GM19328 (cell line): Measurements from ENCODE around the gene MRGPRD.
"Not testable (repeated sequence)": the region's sequence is repeated elsewhere in the genome, so short reads cannot be mapped to it uniquely, and the experiment has no call there.

ENCODE experiments used
- ATAC-seq: cut with Tn5 transposase; IDR thresholded peaks from one replicate; pipeline ENCODE4 v1.9.1; 2021; ENCODE audit warnings: mild to moderate bottlenecking, moderate library complexity; ENCODE audit not compliant: unreplicated experiment

MRGPRD gene

DNA sequence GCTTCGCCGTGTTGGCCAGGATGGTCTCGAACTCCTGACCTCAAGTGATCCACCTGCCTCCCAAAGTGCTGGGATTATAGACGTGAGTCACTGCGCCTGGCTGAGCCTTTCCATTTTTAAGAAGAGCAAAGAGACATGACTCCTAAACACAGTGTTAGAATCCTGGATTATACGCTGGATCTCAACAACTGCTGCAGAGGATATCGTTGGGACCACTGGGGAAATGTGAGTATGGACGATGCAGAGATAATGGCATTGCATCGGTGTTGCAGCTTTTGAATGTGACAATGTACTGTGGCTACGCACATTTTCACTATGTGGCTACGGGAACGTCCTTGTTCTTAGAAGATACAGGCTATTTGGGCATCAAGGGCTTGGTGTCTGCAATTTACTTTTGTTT, 26.0 kb upstream of the MRGPRD start:
- no peak for ATAC-seq

DNA sequence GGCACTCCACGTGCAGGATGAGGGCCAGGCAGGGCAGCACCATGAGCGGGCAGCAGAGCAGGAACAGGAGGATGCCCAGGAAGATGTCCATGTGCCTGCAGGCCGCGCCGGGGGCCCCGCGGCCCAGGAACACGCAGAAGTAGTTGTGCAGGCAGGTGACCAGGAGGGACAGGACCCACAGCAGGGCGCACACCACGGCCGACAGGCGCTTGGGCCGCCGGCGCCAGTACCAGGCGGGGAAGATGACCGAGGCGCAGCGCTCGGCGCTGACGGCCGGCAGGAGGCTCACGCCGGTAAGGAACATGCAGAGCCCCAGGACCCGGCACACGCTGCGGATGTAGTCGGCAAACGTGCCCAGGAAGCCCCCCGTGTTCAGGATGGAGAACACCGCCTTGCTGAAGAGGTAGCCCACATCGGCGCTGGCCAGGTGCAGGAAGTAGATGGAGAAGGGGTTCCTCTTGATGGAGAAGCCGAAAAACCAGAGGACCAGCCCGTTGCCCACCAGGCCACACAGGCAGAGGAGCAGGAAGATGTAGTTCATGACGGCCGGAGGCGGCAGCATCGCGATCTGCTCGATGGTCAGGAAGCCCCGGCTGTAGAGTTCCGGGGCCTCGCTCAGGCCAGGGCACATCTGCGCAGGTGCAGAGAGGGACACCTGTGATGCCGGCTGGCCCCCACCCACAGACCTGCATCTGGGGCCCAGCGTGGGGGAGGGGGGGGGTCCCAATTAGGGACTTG, 25.0 kb upstream of the MRGPRD start:
- no peak for ATAC-seq

DNA sequence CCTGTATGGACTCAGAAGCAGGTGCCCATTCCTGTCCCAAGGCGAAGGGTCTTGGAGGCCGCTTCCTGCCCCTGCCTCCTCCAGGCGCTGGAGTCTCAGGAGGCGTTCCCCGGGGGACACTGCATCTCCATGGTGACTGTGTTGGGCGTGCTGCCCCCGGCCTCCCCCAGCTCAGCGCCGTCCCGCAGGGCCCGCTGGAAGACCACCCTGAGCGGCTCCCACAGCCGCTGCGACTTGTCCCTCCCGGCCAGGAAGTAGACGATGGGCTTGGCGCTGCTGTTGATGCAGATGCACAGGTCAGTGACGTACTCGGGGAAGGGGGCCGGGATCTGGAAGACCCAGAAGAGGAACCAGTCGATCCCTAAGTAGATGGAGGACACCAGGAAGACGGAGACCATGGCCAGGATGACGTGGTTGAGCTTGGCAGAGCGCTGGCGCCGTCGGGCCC, 24.4 kb upstream of the MRGPRD start:
- ATAC-seq = no peak

DNA sequence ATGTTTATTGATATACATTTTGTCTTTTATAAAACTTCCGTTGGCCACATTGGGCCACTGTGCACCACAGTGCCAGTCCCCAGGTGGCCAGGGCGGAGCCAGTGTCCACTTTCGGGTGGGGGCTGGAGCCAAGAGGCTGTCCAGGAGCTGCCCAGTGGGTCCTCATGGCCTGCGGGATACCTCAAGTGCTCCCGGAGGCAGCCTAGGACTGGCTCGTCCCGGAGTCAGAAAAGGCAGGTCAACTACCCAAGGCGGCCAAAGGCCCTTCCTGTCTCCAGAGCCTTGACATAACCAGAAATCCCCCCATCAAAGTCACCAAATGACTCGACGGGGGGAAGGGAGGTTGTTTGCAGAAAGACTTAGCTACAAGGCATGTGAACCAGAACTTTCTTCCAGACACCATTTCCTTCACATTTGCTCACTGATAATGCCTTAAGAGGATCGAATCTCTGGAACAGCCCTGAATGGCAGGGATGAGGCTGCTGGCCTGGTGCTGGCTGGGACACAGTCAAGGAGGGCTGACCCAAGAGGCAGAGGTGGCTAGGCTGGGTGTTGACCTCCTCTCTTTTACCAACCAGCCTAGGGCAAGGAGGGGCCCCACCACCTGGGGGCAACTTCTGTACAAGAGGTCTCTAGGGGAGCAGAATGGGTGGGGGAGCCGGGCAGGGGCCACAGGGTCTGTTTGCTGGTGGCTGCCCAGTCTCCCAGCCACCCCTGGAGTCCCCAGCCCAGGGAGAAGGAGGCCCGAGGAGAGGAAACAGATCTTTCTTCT, 23.8 kb upstream of the MRGPRD start:
- no peak for ATAC-seq

DNA sequence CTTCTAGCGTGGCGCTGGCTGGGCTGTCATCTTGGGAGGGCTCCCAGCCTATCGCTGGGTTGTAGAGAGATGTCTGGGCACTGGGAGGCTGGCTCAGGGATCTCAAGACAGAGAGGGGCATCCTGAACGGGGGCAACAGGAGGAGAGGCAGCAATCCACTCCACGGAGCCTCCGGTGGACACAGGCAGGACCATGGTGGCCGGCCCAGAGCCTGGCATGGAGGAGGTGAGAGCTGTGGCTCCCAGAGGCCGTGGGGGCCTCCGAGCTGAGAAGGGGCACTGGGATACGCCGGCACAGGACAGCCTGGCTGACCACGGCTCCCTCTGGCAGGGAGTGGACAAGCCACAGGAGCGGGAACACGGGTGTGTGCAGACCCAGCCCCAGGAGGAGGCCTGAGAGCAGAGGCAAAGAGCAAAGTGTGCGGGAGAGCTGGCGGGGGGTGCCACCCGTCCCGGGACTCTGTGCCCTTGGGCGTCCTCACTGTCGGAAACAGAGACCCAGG, 23.1 kb upstream of the MRGPRD start:
- no peak for ATAC-seq

DNA sequence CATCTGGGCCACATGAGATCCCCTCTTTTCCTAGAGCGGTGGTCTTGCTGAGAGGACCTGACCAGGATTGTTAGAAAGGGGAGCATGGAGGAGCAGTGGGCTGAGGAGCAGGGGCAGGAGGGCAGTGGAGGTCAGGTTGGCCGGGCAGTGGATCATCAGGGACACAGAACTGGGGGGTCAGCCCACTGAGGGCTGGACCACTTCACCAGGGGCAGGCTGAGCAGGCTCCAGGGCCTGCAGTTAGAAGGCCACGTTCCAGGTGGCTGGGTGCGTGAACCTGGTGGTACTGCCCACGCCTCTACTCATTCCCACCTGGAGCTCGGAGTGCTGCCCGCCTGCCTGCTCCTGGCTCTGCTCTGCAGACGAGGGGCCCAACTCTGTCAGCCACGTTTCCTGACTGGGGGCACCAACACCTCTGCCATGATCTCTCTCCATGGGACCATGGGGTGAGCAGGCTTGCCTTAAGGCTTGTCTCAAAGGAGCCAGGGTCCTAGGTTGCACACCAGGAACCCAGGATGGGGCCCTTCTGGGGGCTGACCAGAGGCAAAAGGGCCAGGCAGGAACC, 22.6 kb upstream of the MRGPRD start:
- no peak for ATAC-seq

DNA sequence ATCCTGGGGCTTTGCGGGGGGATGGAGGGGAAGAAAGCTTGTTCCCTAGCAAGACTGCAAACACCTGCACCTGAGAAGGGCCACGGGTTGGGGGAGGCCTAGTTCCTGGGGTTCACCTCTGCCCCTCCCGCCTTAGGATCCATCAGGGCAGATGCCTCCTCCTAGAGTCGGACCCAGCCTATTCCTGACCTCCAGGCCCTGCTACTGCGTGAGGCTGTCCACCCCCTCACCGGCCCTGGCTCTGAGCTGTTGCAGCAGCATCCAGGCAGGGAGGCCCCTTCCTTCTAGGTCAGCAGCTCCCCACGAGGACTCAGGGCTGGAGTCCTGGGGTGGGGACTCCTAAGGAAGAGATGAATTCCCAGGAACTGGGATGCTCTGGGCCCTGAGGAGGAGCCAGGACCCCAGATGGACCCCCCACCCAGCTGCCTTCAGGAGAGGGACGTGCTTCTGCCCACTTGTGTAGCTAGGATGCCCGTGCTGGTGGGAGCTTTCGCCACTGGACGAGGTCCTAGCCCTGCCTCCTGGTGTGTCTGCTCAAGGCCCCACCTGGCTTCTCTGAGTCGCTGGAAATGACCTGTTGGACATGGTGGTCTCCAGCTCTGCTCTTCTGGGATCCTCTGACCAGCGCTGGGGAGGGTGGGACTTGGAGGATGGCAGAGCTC, 21.9 kb upstream of the MRGPRD start:
- no peak for ATAC-seq

DNA sequence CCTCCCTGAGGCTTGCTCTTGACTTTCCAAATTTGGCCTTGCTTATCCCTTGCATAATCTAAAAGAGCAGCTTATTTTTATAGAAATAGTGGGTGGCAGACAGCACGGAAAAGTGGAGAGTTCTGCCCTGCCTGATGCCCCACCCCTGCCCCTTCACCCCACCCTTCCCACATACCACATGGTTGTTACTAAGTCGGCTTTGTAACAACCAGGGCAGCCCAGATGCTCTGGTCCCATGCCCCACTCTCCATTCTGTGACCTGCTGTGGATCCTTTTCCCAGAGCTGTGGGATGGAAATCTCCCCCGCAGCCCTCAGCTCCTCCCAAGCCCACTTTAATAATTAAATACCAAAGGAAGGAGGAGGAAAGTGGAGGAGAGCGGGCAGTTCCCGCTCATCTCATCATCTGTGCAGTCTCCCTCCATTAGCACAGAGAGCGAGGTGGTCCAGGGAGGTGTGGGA, 21.4 kb upstream of the MRGPRD start:
- no peak for ATAC-seq

DNA sequence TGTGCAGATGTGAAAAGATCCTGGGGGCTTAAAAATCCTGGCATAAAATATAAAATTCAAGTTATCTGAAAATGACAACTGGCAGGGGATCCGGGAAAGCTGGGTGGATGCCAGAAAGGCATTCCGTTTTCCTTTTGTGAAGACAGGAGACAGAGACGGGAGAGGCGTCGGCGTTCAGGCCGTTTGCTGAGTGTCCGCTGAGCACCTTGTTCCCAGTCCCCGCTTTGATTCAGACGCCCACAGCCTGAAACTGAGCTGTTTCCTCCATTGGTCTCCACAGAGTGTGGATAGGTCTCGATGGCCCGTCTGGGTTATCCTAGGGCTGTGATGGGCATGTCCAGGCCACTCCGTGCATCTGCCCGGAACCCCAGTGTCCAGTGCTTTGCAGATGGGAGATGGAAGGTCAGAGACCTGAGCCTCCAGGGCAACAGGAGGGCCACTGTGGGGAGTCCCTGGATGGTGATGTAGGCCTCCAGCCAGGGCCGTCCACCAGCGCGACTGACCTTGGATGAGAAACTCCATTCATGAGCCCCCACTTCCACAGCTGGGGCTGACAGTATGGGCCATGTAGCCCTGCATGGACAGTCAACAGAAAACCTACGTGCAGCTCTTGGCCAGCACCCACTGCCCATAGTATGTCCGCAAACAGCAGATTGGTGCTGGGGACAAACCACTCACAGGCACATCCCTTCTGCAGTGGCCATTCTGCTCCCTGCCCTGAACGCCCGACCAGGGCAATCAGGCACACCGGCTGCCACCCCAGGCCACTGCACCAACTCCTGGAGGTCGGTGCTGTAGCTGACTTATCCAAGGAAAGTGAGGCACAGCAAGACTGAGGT, 20.7 kb upstream of the MRGPRD start:
- no peak for ATAC-seq

DNA sequence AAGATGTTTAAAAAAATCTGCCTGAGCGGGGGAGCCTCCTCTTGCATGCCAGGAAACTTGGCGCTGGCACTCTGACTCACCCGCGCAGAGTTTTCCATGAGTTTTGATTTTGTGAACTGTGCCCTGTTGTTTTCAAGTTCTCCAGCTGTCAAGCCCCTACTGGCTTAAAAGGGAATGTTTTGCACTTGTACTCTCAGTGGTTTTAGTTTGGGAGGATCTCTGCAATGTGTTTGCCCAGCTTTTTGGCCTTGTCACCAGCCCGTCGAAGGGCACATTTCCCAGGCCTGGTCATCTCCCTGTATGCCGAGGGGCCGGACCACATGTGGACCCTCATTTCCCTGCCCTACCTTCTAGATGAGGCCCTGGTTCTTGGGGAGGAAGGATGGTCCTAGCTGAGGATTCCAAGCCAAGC, 20.1 kb upstream of the MRGPRD start:
- no peak for ATAC-seq

DNA sequence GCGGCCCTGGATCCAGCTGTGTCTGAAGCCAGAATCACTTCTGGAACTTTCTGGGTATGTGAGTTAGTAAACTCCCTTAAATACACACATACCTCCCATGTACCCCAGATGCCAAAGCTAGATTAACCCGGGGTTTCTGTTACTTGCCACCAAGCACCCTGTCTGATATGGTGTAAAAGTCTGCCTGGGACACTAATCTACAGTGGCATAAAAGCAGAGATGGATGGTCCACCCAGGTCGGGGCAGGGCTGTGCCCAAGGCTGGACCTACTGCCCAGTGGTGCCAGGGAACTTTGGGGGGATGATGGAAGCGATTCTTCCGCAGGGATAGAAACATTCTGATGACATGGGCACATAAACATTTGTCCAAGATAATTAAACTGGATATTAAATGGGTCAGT, 19.6 kb upstream of the MRGPRD start:
- ATAC-seq = no peak

DNA sequence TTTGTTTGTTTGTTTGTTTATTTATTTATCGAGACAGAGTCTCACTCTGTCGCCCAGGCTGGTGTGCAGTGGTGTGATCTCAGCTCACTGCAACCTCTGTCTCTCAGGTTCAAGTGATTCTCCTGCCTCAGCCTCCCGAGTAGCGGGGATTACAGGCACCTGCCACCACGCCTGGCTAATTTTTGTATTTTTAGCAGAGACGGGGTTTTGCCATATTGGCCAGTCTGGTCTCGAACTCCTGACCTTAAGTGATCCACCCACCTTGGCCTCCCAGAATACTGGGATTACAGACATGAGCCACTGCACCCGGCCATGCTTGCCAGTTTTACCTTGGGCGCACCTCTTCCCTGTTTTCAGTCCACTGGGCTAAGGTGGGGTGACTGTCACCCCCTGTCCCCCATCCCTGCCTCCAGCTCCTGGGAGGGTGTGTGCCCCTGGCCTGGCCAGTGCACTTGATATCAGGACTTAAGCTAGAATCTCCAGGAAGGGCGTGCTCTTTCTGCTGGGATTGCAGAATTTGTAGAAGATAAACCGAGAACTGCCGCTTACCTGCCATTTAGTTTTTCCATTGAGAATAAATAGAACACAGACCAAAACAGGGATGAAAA, 19.1 kb upstream of the MRGPRD start:
- not testable (repeated sequence) for ATAC-seq

DNA sequence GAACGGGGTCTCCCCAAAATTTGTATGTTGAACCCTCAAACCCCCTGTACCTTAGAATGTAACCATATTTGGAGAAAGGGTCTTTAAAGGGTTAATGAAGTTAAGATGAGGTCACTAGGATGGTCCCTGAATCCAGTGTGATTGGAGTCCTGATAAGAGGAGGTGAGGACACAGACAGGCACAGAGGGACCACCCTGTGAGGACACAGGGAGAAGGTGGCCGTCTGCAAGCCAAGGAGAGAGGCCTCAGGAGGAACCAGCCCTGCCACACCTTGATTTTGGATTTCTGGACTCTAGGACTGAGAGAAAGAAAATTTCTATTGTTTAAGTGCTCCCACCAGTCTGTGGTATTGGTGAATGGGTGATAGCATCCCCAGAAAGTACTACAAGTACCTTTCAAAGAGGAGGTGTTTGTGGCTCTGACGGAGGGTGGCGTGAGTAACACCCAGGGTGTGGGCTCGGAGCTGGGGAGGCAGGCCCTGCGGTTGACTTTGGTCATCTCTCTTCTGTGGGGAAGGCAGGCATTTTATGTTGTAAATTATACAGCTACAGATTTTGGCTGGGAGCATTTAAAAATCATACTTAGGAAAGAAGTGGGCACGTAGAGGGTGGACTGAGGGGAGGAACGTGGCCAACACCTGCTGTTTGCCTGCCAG, 18.4 kb upstream of the MRGPRD start:
- no peak for ATAC-seq

DNA sequence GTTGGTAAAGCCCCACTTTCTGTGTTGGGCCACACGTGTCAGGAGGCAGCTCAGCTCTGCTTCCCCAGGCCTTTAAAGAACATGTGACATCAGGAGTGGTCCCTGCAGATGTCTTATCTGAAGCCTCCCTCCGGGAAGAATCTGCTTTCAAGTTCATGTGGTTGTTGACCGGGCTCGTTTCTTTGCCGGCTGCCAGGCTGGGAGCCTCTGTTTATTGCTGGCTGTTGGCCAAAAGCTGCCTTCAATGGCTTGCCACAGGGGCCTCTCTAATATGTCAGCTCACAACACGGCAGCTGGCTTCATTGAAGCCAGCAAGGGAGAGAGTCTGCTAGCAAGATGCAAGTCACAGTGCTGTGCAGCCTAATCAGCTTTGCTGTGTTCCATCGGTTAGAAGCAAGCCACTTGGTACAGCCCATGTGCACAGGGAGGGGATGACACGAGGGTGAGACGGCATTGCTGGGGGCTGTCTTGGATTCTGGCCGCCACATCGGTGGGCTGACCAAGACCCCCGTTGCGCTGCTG, 17.7 kb upstream of the MRGPRD start:
- no peak for ATAC-seq

DNA sequence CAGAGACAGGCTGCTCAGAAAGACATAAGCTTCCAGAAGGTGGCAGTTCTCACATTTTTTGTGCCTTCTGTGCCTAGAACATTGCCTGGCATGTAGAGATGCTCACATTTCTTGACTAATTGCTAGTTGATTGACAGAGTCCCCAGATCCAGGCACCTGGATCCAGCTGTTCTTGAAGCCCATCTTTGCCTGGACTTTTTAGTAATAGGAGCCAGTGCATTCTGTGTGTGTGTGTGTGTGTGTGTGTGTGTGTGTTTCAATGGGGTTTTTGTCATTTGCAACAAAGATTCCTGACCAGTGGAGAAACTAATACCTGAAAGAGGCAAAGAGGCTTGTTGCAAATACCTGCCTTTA, 17.2 kb upstream of the MRGPRD start:
- ATAC-seq = no peak

DNA sequence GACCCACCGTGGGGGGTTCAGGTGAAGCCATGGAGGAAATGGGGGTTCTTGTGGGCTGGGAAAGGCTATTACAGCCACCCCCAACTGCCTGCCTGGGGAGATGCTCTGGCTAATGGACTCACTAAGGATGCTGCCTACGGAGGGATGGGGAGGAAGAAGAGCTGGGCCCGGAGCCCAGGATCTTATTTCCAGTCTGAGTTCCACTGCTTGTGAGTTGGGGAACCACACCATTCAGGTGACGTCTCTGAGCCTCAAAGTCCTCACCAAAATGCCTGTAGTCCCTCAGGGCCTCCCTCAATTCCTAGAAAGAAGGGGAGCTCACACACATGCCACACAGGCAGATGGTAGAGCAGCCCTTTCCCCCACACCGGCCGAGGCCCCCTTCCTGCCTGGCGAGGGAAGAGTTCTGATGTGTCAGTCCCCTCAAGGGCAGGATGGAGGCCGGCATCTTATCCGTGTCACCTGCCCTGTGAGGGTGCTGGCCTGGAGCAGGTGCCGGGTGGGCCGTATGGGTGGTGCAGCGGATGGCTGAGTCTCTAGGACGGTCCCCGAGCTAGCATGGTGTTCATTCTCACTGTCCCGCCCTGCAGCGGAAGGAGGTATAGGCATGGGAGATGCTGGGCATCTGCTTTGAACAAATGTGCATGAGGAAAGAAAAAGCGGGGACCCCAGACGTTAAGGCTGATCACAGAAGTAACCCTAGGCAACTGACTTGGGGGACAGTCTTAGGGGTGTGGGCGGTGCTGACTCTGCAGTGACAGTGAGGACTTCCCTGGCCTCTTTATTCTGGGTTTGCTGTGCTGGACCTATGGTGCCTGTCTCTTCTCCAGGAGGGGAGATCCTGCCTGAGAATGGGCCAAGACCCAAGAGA, 16.6 kb upstream of the MRGPRD start:
- ATAC-seq = no peak

DNA sequence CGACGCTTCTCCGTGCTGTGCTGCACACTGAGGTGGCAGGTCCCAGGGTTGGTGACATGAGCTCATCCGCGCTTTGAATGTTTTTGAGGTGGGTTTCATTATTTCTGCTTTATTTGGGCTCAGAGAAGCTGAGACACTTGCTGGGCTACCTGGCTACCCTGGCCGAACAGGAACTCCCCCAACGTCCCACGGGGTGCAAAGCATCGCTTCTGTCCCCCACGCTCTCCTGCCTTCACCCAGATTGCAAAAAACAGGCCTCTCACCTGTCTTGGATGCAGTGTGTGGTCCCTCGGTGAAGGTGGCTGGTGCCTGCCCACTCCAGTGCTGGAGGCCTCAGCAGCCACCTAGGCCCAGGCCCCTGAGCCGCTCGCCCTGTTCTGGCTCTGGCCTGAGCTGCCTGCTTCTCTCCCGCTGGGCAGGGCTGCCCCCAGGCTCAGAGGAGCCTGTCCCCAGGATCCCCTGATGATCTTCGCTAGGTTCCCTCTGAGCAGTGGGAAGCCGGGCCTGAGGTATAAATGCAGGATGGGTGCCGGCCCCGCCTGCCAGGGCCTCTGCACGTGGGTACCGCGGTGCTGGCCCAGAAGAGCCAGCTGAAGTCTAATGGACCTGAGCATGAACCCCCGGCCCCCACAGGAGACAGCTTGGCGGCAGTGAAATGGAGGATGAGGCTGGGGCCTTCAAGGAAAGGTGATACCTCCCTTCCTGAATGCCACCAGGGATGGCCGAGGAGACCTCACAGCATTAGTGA, 15.8 kb upstream of the MRGPRD start:
- no peak for ATAC-seq

DNA sequence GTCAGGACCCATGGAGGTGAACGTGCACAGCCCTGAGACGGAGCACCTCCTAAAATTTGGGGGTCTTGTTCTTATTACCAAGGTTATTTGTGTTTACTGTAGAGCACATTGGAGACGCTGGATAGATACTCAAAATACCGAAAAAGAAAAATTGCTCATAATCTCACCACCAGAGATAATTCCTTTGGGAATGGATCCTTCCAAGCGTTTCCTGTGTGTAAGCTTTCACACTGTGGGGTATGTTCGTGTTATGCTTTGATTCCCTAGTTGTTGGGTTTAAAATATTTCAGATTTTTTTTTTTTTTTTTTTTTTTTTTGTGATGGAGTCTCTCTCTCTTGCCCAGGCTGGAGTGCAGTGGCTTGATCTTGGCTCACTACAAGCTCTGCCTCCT, 14.1 kb upstream of the MRGPRD start:
- ATAC-seq = no peak
